NCI-H2081 (cell line): Measurements from ENCODE around the gene ERFL.

Experiments
- DNase-seq, 2 experiments: peaks; one replicate each; lab custom pipeline; 2025; lab: John Stamatoyannopoulos, UW

ERFL gene

DNA sequence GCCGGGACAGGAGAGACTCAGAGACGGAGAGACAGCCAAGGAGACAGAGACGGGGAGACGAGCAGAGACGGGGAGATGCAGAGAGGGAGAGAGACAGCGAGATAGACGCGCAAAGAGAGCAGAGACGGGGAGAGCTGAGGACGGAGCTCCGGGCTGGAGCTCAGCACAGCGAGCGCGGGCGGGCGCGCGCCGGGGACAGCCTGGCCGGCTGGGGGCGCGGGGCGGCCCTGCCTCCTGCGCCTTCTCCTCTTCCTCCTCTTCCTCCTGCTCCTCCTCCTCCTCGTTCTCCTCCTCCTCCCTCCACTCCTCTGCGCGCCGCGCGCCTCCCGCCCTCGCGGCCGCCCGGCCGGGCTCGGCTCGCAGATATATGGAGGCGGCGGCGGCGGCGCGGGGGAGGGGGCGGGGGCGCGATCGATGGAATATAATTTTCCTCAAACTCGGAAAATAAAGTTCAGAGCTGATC lies at the start of gene ERFL:
Gene ERFL (minus strand): TSS at position 229 of the 463 bp plus-strand sequence. CDS start 15,530 bp downstream, outside the sequence.
- no peak for DNase-seq

- DNase-seq = no peak
Measured at GRCh38 chr19:41977916-41978315, 49.7 kb upstream of the ERFL start.

DNA sequence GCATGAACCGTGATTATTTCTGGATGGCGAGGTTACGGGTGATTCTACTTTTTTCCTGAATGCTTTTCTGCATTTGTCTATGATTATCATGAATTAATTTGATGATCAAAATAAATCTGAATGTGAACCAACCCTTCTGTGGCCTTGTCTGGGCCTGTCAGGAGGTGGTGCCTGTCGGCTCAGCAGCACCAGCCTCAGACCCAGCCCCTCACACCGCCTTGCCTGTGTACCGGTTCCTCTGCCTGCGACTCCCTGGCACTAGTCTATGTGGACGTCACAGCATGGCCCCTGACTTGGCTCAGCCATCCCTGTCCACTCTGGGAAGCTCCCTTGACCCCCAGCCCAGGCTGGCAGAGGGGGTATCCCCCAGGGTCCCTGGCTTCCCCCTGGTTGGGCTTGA lies 46.4 kb upstream of the ERFL start:
- no peak for DNase-seq

DNA sequence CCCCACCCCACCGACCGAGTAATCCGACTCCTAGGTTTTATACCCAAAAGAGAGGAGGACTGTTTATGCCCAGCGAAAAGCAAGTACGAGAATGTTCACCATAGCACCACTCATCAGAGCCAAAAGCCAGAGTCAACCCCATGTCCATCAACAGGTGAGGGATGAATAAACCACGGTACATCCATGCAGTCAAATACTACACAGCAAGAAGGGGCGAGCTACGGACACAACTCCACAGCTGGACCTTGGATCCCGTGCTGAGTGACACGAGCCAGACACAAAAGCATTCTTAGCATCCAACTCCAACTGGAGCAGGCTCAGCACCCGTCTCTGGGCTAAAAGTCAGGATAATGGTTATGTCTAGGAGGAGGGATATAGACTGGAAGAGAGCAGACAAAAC lies 43.1 kb upstream of the ERFL start:
- DNase-seq = no peak

DNA sequence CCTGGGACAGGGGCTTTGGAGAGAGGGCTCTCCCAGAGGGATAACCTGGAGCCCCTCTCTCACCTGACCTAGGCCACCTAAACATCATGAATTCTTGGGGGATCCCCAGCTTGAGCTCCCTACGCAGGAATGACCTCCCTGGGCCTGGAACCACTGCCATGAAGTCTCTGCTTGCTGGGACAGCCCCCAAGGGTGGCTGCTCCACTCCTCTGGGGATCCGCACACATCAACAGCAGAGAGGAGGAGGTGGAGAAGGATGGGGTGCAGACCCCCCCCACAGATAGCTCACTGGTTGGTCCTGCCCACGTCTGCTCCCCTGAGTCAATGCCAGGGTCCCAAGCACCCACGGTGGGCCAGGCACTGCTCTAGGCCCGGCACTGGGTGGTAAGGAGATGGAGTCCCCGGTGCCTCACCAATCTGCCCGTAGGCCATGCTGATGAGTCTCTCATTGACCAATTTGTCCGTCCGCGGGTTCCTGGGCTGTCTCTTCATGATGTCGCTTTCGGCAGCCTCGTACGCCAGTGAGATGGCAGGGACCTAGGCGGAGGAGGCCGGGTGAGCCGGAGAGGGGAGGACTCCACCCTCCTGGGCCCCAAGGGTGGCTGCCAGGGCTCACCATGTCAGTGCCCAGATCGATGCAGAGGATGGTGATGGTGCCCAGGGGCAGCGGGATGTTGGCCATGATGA lies 41.7 kb upstream of the ERFL start:
- DNase-seq = no peak

GRCh38 chr19:41968751-41969595 lies 40.7 kb upstream of the ERFL start:
- no peak for DNase-seq

DNA sequence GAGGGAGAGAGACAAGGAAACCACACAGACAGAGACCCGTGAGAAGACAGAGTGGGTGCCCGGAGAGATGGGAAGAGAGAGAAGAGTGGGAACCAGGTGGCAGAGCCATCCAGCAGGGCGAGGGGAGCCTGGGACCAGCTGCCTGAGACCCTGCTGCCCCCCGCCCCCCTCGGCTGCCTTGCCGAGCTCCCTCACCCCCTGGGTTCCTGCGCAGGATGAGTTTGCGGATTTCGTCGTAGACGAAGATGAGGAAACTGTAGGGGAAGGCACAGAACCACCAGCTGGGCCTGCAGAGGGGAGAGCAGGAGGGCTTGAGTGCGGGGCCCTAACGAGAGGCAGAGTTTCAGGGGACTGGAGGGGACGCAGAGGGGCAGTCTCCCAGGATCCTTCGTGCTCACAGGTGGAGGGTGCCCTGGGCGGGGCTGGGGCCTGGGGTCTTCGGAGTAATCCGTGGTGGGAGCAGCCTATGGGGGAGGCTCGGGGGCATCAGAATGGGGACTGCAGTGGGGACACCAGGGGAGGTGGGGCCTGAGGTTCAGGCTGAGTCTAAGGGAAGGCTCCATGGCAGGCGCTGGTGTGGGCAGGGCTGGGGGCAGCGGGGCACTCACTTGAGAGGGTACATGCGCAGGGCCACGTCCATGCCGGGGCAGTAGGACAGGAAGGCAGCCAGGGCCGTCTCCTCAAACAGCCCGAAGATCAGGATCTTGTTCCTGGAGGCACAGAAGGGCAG lies 39.0 kb upstream of the ERFL start:
- no peak for DNase-seq

GRCh38 chr19:41965106-41965505 lies 36.9 kb upstream of the ERFL start:
- DNase-seq = no peak

DNA sequence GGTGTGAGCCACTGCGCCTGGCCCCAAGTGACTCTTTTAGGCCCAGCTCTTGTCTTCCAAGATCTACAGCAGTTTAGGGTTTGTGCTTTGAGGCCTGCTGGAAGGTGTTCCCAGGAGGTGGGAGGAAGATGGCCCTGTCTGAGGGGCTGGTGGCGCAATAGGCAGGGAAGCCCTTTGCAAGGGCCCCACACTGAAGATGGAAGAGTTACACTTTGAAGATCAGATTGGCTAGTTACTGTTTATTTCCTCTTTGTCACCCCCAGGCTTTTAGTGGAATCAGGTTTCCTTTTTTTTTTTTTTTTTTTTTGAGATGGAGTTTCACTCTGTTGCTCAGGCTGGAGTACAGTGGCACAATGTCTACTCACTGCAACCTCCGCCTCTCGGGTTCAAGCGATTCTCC lies 32.7 kb upstream of the ERFL start:
- no peak for DNase-seq

- peak; percentile 85 to 89 for DNase-seq
Measured at GRCh38 chr19:41959056-41960053, 31.1 kb upstream of the ERFL start, which contains the start of gene RABAC1. Gene RABAC1, minus strand, starts transcription at chr19:41959321. Its CDS starts 29 bp downstream, at chr19:41959292.

DNA sequence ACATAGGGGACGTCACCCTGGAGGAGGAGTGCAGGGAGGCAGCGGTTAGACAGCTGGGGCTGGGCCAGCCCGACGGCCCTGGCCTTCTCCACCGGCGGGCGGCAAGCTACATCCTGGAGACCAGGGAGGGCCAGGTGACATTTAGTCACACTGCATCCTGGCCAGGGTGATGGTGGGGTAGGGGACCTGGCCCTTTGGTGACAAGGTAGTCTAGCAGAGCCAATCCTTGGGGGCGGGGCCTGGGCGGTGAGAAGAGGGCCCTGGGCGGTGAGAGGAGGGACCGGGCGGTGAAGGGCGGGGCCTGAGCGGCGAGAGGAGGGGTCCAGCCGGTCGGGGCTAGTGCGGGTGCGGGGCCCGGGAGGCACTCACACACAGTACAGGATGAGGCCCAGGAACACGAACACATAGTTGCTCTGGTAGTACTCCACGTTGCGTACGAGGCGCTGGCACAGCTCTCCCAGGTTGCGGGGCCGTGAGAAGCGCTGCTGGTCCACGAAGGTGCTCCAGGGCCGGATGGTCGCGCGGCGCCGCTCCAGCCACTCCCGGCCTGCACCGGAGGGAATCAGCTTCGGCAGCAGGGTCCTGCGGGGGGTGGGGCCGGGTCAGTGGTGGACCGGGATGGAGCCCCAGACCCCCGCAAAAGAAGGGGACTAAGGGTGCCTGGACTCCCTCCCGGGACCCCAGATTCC lies 30.3 kb upstream of the ERFL start:
- peak; percentile 66 to 70 for DNase-seq

- peak; percentile 79 to 80 for DNase-seq
Measured at GRCh38 chr19:41957838-41958366, 29.7 kb upstream of the ERFL start.

- no peak for DNase-seq
Measured at GRCh38 chr19:41957161-41957837, 29.1 kb upstream of the ERFL start.

- no peak for DNase-seq
Measured at GRCh38 chr19:41956621-41957020, 28.4 kb upstream of the ERFL start.

DNA sequence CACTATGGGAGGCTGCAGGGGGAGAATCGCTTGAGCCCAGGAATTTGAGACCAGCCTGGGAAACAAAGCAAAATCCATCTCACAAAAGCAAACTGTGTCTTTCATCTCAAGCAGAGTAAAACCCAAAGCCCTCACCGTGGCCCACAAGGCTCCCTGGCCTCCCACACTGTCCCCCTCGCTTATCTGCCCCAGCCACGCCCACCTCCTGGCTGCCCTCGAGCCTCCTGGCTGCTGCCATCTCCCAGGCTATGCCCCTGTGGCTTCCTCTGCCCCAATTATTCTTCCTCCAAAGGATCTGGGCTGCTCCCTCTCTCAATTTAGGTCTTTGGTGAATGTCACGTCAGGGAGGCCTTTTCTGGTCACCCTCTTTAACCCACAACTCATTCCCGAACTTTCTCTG lies 27.3 kb upstream of the ERFL start:
- no peak for DNase-seq

DNA sequence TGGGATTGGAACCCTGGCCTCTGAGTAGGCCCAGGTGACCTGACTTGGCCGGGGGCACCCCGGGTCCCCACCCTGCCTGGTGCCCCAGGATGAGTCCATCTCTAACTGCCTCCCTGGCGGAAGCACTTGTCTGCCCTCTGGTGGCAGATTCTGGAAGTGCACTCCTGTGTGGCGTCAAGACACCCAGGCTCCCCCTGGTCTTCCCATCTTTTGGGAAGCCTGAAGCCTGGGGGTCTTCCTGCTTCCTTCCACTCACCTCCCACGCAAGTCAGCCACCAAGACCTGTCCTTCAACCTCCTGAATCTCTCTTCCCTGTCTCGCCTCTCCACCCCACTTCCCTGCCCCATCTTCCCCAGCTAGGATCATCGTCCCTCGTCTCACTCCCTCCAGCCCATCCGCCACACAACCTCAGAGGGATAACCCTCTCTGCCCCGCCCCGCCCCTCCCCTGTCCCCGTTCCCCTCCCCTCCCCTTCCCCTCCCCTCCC lies 23.5 kb upstream of the ERFL start:
- peak; percentile 59 to 66 for DNase-seq

DNA sequence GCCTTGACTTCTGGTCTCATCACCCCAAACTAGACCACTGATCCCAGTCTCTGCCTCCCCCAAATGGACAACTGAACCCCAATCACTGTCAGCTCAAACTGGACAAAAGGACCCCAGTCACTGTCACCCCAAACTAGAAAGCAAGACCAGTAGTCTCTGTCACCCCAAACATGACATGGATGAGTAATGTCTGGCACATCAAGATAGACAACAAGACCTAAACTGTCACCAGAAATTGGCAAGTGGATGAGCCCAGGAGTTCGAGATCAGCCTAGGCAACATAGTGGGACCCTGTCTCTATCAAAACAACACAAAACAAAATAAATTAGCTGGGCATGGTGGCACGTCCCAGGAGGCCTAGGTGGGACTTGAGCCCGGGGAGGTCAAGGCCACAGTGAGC lies 18.8 kb upstream of the ERFL start:
- DNase-seq = no peak

GRCh38 chr19:41945135-41945766 lies 17.0 kb upstream of the ERFL start:
- DNase-seq = no peak

DNA sequence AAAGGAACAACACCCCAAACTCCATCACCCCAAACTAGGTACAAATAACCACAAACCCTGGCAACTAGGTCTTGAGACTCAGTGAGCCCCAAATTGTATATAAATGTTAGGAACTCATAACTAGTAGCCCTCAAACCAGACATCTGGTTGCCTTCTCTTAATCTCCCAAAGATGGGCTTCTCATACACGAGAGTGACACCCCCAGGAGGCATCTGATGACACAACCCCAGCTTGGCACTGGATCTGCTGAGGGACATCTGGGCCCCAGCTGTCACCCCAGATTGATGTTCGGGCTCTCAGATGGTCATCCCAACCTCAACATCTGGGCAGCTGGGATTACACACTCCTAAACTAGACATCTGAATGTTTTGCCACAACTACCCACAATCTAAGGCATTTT lies 16.1 kb upstream of the ERFL start:
- no peak for DNase-seq
